GM12878 (cell line): ENCODE measurements around the gene MMP19. TPM values are rescaled to one million over a fixed set of nuclear protein-coding genes. Genes with fewer than 3 reads are reported as not detected.

Experiments used
- ATAC-seq: fragments of 200-7000 bp; cut with Tn5 transposase; 3 replicates; pipeline ENCODE4 v1.9.1; 2020; ENCODE audit warnings: mild to moderate bottlenecking, moderate library complexity
- Bru-seq: library from RNA; stranded (reverse); fragments of 400-500 nt; gene quantifications from one replicate; lab custom pipeline; 2021; lab: Mats Ljungman, UMichigan
- BruChase-seq, 2 experiments: library from RNA; stranded (reverse); fragments of 400-500 nt; gene quantifications; one replicate each; lab custom pipeline; 2021; lab: Mats Ljungman, UMichigan
- BruUV-seq: library from RNA; stranded (reverse); fragments of 400-500 nt; replicated peaks from 2 replicates; lab custom pipeline; 2021; lab: Mats Ljungman, UMichigan
- CTCF ChIA-PET: fragments of 300-600 bp; sonication (Branson Sonifier 250); formaldehyde crosslinking; extraction: SDS; loops from one replicate; lab custom pipeline; 2021; ENCODE audit warnings: inconsistent platforms; lab: Yijun Ruan, JAX
- POLR2A ChIA-PET: fragments of 350-600 bp; formaldehyde crosslinking; extraction: SDS; loops from one replicate; lab custom pipeline; 2021; ENCODE audit warnings: inconsistent platforms; lab: Charles Lee
- RAD21 ChIA-PET: fragments of 300-600 bp; sonication (Branson Sonifier 250); formaldehyde crosslinking; loops from one replicate; lab custom pipeline; 2023; ENCODE audit warnings: antibody characterized with exemption; ENCODE audit not compliant: unreplicated experiment; lab: Charles Lee
- SMC1A ChIA-PET: fragments of 300-600 bp; sonication (Branson Sonifier 250); formaldehyde crosslinking; loops from one replicate; lab custom pipeline; 2023; ENCODE audit not compliant: unreplicated experiment, uncharacterized antibody; lab: Charles Lee
- DNase-seq: peaks from one replicate; pipeline ENCODE4 v3.0.0-alpha.2; 2011; ENCODE audit warnings: low read depth, low spot score
- FAIRE-seq: peaks from 3 replicates; lab custom pipeline; 2011; peaks lifted over from hg19 to GRCh38; lab: Jason Lieb, UNC
- H2AFZ ChIP-seq: 2 replicates; pipeline ENCODE4 v1.6.0; 2011; ENCODE audit warnings: low read depth, low read length, control low read depth; ENCODE audit not compliant: control insufficient read depth
- H3K27ac ChIP-seq: 2 replicates; pipeline ENCODE4 v1.5.1; 2011; ENCODE audit warnings: control low read depth; ENCODE audit not compliant: control insufficient read depth, insufficient read depth
- H3K27me3 ChIP-seq, 2 experiments: replicated peaks in 1 of 2; 2 replicates each; pipeline versions ENCODE4 v1.6.0 to v1.6.1; 2011; ENCODE audit warnings: low read length in 1 of 2; ENCODE audit not compliant: control insufficient read depth in 2 of 2, insufficient read depth in 2 of 2
- H3K36me3 ChIP-seq, 2 experiments: 2 replicates each; pipeline ENCODE4 v1.5.1; 2011; ENCODE audit warnings: low read length in 1 of 2; ENCODE audit not compliant: control insufficient read depth in 2 of 2, insufficient read depth in 2 of 2
- H3K4me1 ChIP-seq: 2 replicates; pipeline ENCODE4 v1.6.1; 2011; ENCODE audit warnings: mild to moderate bottlenecking, low read length, moderate library complexity, mixed read lengths; ENCODE audit not compliant: control insufficient read depth, insufficient read depth
- H3K4me2 ChIP-seq: 2 replicates; pipeline ENCODE4 v1.6.0; 2011; ENCODE audit warnings: control low read depth; ENCODE audit not compliant: control insufficient read depth, insufficient read depth
- H3K4me3 ChIP-seq: fragments of 200-600 bp; sonication (generic); 2 replicates; pipeline ENCODE4 v1.5.1; 2016
- H3K79me2 ChIP-seq: 2 replicates; pipeline ENCODE4 v1.6.0; 2011; ENCODE audit warnings: low read length; ENCODE audit not compliant: control insufficient read depth, insufficient read depth
- H3K9ac ChIP-seq: 2 replicates; pipeline ENCODE4 v1.8.0; 2011; ENCODE audit warnings: low read length, control low read depth, mixed read lengths; ENCODE audit not compliant: control insufficient read depth, insufficient read depth
- H3K9me3 ChIP-seq: replicated peaks from 3 replicates; pipeline ENCODE4 v1.5.1; 2011; ENCODE audit warnings: mild to moderate bottlenecking, low read length; ENCODE audit not compliant: control insufficient read depth, insufficient read depth
- H4K20me1 ChIP-seq: 2 replicates; pipeline ENCODE4 v1.6.0; 2011; ENCODE audit not compliant: control insufficient read depth, insufficient read depth
- NFYB ChIP-seq: IDR thresholded peaks from 2 replicates; pipeline ENCODE4 v1.6.1; 2011; ENCODE audit warnings: low read depth, mild to moderate bottlenecking, low read length, improper control_type of control experiment, moderate library complexity; ENCODE audit not compliant: insufficient read depth
- WGBS: methylation state at CpG from one replicate; pipeline ENCODE4 v1.1.6; 2016; ENCODE audit warnings: low lambda C conversion rate; ENCODE audit not compliant: insufficient replicate concordance, insufficient coverage; ENCODE audit errors: missing lambda C conversion rate; 5-methylcytosine and 5-hydroxymethylcytosine counted together
- in situ Hi-C: fragments of 300-500 bp; cut with MboI; formaldehyde crosslinking; loops from 9 replicates; pipeline ENCODE4 v1.14.3; 2018; ENCODE audit warnings: mixed read lengths
- intact Hi-C: fragments of 100-400 bp; cut with micrococcal nuclease; formaldehyde crosslinking; loops from one replicate; pipeline ENCODE4 v1.14.2; 2022; ENCODE audit not compliant: unreplicated experiment
- long read RNA-seq, 2 experiments: library from polyadenylated mRNA; unstranded; transcript quantifications; one replicate each; pipeline ENCODE4 v2.0.0, GENCODE V29; 2019 to 2020
- polyA minus RNA-seq, 3 experiments: library from RNA; depleted of rRNA, polyadenylated mRNA; stranded (reverse); fragments of >200 nt; gene quantifications; 2 replicates each; pipeline ENCODE4 v1.2.3, GENCODE V29; 2011
- polyA plus RNA-seq, 11 experiments: library from polyadenylated mRNA; depleted of rRNA in 4 of 11; unstranded in 6 of 11; stranded (reverse) in 5 of 11; fragments of >200 nt; fragmentation: Nextera tagmentation in 4 of 11; fragmentation: Illumina TruSeq in 1 of 11; extraction: Ambion mirVana in 4 of 11; extraction: Trizol in 1 of 11; gene quantifications; 1 replicate in 1 of 11; 2 replicates in 10 of 11; pipeline versions ENCODE4 v1.2.1 to v1.2.3, GENCODE V29; 2011 to 2016; ENCODE audit warnings: inconsistent platforms in 2 of 11, missing spikeins in 2 of 11, low read depth in 1 of 11
- total RNA-seq, 4 experiments: library from RNA; depleted of rRNA in 3 of 4; stranded (reverse); fragments of >200 nt in 3 of 4; fragmentation: Illumina TruSeq in 1 of 4; extraction: Trizol in 1 of 4; gene quantifications; 2 replicates each; pipeline versions ENCODE4 v1.2.1 to v1.2.3, GENCODE V29; 2013 to 2021
- TF ChIP-seq, protein P1 (sequence below): fragments of 450-650 bp; IDR thresholded peaks from 2 replicates; pipeline ENCODE4 v1.6.1; 2017; ENCODE audit warnings: low read depth, mild to moderate bottlenecking, moderate library complexity

MMP19 gene, protein sequence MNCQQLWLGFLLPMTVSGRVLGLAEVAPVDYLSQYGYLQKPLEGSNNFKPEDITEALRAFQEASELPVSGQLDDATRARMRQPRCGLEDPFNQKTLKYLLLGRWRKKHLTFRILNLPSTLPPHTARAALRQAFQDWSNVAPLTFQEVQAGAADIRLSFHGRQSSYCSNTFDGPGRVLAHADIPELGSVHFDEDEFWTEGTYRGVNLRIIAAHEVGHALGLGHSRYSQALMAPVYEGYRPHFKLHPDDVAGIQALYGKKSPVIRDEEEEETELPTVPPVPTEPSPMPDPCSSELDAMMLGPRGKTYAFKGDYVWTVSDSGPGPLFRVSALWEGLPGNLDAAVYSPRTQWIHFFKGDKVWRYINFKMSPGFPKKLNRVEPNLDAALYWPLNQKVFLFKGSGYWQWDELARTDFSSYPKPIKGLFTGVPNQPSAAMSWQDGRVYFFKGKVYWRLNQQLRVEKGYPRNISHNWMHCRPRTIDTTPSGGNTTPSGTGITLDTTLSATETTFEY
- total RNA-seq (2013; cell fraction: nucleolus; rRNA removed), result not detected in 2 replicates
- total RNA-seq (2014; rRNA removed), result not detected in 2 replicates
- total RNA-seq (2014; rRNA removed; fragmentation: Illumina TruSeq; extraction: Trizol), result not detected in 2 replicates
- total RNA-seq (2021), result not detected in 2 replicates
- polyA plus RNA-seq (2011; ENCODE audit: low read depth), result not detected
- polyA plus RNA-seq (2011; rRNA removed), result not detected in 2 replicates
- polyA plus RNA-seq (2011; cell fraction: cytosol; rRNA removed), result 0.03 TPM in 1 of 2 replicates, not detected in the other
- 0.06 TPM in 1 of 2 replicates, not detected in the other for polyA plus RNA-seq (2011; cell fraction: nucleus; rRNA removed)
- 0.09 and 0.15 TPM in 2 replicates for polyA plus RNA-seq (2012)
- polyA plus RNA-seq (2014; fragmentation: Illumina TruSeq; extraction: Trizol), result not detected in 2 replicates
- polyA plus RNA-seq (2014; fragmentation: Nextera tagmentation; extraction: Ambion mirVana), result under 1 TPM; 0.03 to 0.04 TPM
- 0.04 TPM in 1 of 2 replicates, not detected in the other for polyA plus RNA-seq (2014; rRNA removed)
- not detected for polyA plus RNA-seq (2016; fragmentation: Nextera tagmentation; extraction: Ambion mirVana)
- not detected in 2 replicates for polyA minus RNA-seq (2011; rRNA and poly(A)+ RNA removed)
- polyA minus RNA-seq (2011; cell fraction: cytosol; rRNA and poly(A)+ RNA removed), result not detected in 2 replicates
- polyA minus RNA-seq (2011; cell fraction: nucleus; rRNA and poly(A)+ RNA removed), result not detected in 2 replicates
- Bru-seq, nascent RNA, result percentile 15 among the genes with signal in this experiment
- BruChase-seq, experiment 1, labeled RNA remaining after a 6-hour chase, result not detected
- percentile 10 among the genes with signal in this experiment for BruChase-seq, experiment 2, labeled RNA remaining after a 2-hour chase
- long read RNA-seq, experiment 1, result 0 reads
- long read RNA-seq, experiment 2, result 0 reads

DNA sequence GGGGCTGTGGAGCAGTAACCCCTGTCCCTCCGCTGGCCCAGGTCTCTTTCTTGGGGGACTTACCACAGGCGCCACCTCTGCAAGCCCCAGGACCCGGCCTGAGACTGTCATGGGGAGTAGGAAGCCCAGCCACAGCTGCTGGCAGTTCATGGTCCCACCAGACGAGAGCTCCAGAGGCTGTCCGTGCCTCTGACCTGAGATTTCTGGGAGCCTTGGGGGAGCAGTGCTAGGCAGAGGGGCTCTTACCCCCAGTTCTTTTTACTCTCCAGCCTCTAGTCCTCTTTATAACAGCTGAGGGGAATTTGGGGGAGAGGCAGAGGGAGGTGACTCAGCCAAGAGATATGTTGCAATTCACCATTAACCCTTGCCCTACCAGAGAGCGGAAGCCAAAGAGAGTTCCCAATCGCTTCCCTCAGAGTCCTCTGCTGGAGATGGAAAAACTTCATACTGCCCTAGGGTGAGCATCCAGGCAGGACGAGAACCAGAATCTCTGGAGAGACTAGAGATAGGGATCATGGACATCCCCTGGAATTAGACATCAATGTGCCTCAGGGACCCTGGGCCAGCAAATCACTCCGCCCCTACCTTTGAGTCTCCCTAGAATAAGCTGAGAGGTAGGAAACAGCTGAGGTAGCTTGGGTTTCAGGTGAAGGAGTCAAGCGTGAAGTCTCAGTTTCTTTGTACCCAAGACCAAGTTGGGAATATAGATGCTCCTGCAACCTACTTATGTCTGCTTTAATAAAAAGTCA lies at the start of gene MMP19:
MMP19 (minus strand) TSS at position 256 of the 749 bp plus-strand sequence; CDS start at position 150, 106 bp downstream.
- ATAC-seq (no peak; the same call in 2 of the 3 replicates), FAIRE-seq (no peak), DNase-seq (no peak)
- RAD21 ChIA-PET, result interaction anchor here (1.2 kb wide), 1 partner anchor 105 kb away, joined by 4 read pairs; no protein-coding TSS in a partner anchor
- H4K20me1 ChIP-seq, result no peaks in the 10 kb centered on the region
- no peak within 1 kb of the TSS for H3K9ac ChIP-seq
- in situ Hi-C loops, result no loop called here
- no peaks in the 10 kb centered on the region; a peak in 1 of 4 replicates for H3K27me3 ChIP-seq
- H3K4me2 ChIP-seq, result no peak within 1 kb of the TSS
- no TSS peak for BruUV-seq
- SMC1A ChIA-PET, result no interaction called here
- intact Hi-C loops, result no loop called here
- CTCF ChIA-PET, result interaction anchor here (1.0 to 1.2 kb wide), 2 partner anchors 84 to 104 kb away, joined by 3 read pairs; no protein-coding TSS in a partner anchor
- no peaks in the 10 kb centered on the region for H3K9me3 ChIP-seq
- no peaks in the 10 kb centered on the region for H3K36me3 ChIP-seq
- TF ChIP-seq NFYB, result no peak
- TF ChIP-seq, protein P1, sequence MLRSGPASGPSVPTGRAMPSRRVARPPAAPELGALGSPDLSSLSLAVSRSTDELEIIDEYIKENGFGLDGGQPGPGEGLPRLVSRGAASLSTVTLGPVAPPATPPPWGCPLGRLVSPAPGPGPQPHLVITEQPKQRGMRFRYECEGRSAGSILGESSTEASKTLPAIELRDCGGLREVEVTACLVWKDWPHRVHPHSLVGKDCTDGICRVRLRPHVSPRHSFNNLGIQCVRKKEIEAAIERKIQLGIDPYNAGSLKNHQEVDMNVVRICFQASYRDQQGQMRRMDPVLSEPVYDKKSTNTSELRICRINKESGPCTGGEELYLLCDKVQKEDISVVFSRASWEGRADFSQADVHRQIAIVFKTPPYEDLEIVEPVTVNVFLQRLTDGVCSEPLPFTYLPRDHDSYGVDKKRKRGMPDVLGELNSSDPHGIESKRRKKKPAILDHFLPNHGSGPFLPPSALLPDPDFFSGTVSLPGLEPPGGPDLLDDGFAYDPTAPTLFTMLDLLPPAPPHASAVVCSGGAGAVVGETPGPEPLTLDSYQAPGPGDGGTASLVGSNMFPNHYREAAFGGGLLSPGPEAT, result no peak
- H2AFZ ChIP-seq, result no peak within 1 kb of the TSS
- no peaks in the 10 kb centered on the region; the same call in 1 of the 2 replicates for H3K4me1 ChIP-seq
- WGBS, result 40% methylated on average over 10 of the region's 10 CpGs
- H3K4me3 ChIP-seq, result no peak within 1 kb of the TSS
- H3K27ac ChIP-seq, result no peak within 1 kb of the TSS
- POLR2A ChIA-PET, result interaction anchor here (0.6 kb wide), 1 partner anchor 16 kb away, joined by 4 read pairs; no protein-coding TSS in a partner anchor
- no peaks in the 10 kb centered on the region for H3K79me2 ChIP-seq
